ENCODE measurements around the gene CPLANE1.

GRCh38 chr5:37254581-37254980 is 5.4 kb upstream of the CPLANE1 start:
- TF ChIP-seq CTCF (IDR thresholded peaks at IDR 0.05; ENCODE audit: insufficient read depth, low read depth, low read length) (no peak), EZH2 (IDR thresholded peaks at IDR 0.05; ENCODE audit: insufficient read depth, low read length) (no peak)

Data from astrocyte (in vitro differentiated cells and primary cell).